ENCODE data around the gene GNG4.

- TF ChIP-seq CTCF (IDR thresholded peaks at IDR 0.05; ENCODE audit: extremely low read depth in 1 of 2, insufficient read depth in 1 of 2, low read depth in 1 of 2, low read length in 2 of 2) (no peak), POLR2A (IDR thresholded peaks at IDR 0.05; ENCODE audit: low read depth, low read length) (no peak), EZH2 (IDR thresholded peaks at IDR 0.05; ENCODE audit: borderline replicate concordance, low read depth, low read length, severe bottlenecking) (no peak), POLR2AphosphoS5 (IDR thresholded peaks at IDR 0.05; ENCODE audit: insufficient read depth, low read depth, low read length) (no peak), JUN (IDR thresholded peaks at IDR 0.05; ENCODE audit: borderline replicate concordance, insufficient read depth, insufficient read length, low read depth) (no peak)
- TF ChIP-seq, protein P1, sequence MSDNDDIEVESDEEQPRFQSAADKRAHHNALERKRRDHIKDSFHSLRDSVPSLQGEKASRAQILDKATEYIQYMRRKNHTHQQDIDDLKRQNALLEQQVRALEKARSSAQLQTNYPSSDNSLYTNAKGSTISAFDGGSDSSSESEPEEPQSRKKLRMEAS (IDR thresholded peaks at IDR 0.05; ENCODE audit: insufficient read depth, insufficient read length) = no peak
Measured at GRCh38 chr1:235584973-235585372, 64.6 kb downstream of the GNG4 start.

Measured in endothelial cell of umbilical vein (primary cell).